Loucy (cell line): ENCODE measurements around the gene ALS2CL.

ENCODE experiments used
- CTCF ChIP-seq: fragments of 200-600 bp; sonication (generic); conservative IDR thresholded peaks from 2 replicates; pipeline ENCODE4 v1.5.1; 2014; ENCODE audit warnings: mild to moderate bottlenecking, antibody characterized with exemption, low read length
- EZH2phosphoT487 ChIP-seq: fragments of 200-600 bp; IDR thresholded peaks from 2 replicates; pipeline ENCODE4 v1.6.1; 2018; ENCODE audit warnings: antibody characterized with exemption, mild to moderate bottlenecking, moderate library complexity, borderline replicate concordance

DNA sequence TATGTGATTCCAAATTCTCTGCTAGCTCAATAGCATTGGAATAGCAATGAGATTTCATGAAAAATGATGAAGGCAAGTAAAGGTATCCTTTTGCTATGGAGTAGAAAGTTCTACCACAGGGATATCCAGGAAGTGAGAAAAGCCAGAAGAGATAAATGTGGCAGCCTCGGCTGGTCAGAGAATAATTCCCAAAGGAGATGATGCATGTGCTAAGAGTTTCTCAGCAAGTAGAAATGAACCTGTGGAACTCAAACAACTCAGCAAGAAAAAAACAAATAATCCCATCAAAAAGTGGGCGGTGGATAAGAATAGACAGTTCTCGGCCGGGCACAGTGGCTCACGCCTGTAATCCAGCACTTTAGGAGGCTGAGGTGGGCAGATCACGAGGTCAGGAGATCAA is 38.2 kb downstream of the ALS2CL start:
- TF ChIP-seq CTCF (no peak), EZH2phosphoT487 (no peak)
